DMS79 treated with DMSO at 0.1 percent for 48 hours (cell line): Measurements from ENCODE around the gene MYO1A.

Source experiments
- DNase-seq: peaks from one replicate; lab custom pipeline; 2025; lab: John Stamatoyannopoulos, UW

MYO1A gene

GRCh38 chr12:57012600-57013465, 37.1 kb downstream of the MYO1A start:
- no peak for DNase-seq

DNA sequence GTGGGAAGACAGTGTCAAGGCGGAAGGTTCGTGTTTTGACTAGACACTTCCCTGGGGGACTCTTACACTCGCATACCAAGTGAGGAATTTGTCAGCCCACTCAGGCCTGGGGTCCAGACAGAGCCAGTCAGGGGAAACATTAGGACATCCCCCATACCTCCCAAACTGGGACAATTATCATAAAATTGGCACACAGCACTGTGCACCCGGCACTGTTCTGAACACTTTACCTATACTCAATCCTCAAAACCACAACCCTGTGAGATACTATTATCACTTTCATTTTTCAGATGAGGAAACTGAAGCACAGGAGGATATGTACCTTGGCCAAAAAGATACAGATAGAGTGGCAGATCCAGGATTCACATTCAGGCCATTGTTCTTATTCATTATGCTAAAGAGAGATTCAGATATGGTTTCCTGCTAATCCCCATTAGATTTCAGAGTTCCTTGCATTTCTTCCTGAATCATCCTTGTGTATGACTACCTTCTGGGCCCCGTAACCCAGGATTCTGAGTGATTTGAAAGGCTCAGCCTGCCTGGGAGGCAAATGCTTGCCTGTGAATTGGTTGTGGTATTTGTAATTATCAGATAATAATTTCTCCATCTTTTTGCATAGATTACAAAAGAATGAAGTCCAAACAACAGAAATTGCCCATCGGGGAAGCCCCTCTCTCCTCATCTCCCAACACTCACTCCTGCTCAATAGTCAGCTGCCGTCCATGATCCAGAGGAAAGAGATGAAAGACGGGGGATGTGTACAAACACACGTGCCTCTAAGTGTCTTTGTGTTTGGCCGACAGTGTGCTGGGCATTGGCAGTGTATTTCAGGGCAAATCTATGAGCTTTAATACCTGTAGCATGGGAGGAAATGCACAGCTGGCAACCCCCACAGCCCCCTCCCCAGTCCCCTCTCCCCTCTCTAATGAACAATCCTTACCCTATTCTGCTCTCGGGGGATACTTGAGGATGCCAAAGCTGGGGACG, 38.2 kb downstream of the MYO1A start:
- DNase-seq, result no peak

GRCh38 chr12:57010627-57011247, 39.2 kb downstream of the MYO1A start:
- no peak for DNase-seq

DNA sequence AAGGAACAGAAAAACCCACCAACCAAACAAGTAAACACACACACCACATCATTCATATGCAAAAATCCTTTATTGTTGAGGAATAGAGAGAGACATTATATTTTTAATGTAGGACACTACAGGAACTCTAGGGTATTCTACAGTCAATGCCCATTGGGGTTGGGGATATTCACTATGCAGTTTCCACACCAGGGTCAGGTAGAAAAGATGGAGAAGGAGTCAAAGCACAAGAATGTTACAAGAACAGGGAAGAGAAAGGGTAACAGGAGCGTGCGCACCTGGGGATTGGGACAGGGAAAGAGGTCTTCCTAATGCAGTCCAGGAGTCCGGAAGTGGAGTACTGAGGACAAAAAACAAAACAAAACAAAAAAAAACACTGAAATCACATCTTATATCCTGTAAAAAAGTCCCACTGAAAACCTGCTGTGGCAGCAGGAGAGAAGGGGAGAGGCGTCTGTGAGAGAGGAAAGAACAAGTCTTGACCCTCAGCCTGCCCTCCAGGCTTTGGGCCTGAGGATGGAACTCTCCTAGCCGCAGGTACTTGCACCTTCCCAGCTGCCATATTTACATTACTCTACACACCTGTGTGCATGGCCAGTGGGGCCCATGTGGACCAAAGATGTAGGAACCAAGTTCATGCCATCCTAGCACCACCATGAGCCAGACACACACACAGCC, 39.8 kb downstream of the MYO1A start:
- DNase-seq, result no peak

- peak; percentile 10 for DNase-seq
These were observed 41.8 kb downstream of the MYO1A start for GRCh38 chr12:57008178-57008577.

- no peak for DNase-seq
These were observed 43.0 kb downstream of the MYO1A start for GRCh38 chr12:57006809-57007475.

- no peak for DNase-seq
These were observed 43.7 kb downstream of the MYO1A start, which contains the start of gene ZBTB39 for GRCh38 chr12:57005980-57006808. Gene ZBTB39, minus strand, starts transcription at chr12:57006546. Its CDS starts 1,629 bp downstream, at chr12:57004917.

DNA sequence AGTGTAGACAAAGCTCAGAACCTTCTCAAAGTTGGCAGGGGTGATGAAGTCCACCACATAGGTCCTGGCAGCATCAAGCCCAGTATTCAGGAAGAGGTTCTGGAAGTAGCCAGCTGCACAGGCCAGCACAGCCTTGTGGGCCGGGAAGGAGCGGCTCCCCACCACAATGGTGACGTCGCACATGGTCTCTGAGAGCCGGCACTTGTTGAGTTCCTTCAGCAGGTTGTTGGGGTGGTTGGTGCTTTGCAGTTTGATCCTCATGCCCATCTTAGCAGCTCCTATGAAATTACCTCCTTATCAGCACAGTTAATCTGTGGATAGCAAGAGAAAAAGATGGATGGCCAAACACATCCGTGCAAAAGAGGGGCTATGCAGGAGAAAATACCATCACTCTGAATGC, 45.3 kb downstream of the MYO1A start:
- no peak for DNase-seq

DNA sequence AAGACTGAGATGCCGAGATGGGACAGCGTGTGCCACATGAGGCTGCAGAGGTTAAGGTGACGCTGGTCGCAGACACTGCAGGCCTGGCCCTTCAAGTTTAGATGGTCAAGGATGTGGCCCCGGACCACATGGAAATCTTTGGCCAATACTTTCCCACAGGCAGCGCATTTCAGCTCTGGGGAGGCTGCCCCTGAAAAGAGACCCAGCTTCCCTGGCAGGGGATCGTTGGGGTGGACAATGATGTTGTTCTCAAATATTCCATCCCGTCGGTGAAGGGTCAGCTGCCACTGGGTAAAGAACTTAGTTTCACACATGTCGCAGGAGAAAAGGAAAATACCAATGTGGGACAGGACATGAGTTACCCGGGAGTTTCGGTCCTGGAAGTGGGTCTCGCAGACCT, 46.5 kb downstream of the MYO1A start:
- DNase-seq, result no peak

DNA sequence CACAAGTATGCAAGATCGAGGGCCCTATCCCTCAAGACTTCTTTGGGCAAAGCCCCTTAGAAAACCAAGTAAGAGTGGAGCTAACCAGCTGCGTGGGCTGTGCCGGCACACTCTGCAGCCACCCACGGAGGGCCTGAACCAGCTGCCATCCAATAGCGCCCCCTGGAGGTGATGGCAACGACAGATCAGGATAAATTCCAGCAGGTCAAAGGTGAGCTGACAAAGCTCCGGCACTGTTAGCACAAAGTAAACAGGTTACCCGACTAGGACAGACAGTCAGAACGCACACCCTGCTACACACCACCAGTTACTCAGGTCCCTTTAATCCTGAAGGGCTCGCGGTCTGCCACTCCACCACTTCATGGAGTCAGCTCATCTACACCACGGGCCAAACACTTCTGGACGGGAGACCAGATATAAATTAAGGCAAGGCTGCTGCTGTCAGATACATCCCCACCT, 48.5 kb downstream of the MYO1A start:
- no peak for DNase-seq

DNA sequence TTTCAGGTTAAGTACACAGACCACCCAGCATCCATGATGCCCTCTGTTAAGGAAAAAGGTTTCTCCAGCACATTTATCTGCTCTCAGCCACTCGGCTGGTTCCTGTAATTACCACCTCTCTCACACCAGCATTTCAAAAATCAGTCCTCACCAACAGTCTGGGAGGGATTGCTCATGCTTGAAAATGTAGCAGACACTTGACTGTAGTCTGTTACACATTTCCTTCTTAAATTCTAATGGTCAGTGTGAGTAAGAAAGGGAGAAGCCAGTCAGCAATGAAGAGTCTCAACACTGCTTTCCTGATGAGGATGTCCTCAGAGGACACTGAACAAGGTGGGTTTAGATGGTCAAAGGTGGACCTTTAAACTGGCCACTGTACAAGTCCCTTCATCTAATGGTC, 49.5 kb downstream of the MYO1A start:
- DNase-seq, result no peak

DNA sequence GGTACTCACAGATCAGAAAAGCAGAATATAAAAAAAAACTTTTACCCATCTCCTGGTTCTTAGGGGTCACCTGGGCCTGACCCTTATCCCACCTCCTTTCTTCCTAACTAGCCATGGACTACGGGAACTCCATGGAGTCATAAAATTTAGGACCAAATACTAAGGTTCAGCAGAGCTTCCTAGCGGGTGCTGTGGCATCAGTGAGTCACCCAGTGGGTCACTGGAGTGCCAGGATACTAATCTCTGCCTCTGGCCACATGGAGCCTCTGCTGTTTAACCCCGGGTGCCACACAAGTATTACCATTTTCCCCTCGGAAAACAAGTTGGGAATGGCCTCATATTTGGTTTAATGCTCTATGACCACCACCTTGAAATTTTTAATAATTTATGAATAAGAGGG, 50.5 kb downstream of the MYO1A start:
- DNase-seq, result no peak

GRCh38 chr12:56998981-56999380, 50.9 kb downstream of the MYO1A start:
- DNase-seq, result no peak

- no peak for DNase-seq
These were observed 51.6 kb downstream of the MYO1A start for GRCh38 chr12:56998316-56998715.

- no peak for DNase-seq
These were observed 53.0 kb downstream of the MYO1A start for GRCh38 chr12:56996793-56997545.

DNA sequence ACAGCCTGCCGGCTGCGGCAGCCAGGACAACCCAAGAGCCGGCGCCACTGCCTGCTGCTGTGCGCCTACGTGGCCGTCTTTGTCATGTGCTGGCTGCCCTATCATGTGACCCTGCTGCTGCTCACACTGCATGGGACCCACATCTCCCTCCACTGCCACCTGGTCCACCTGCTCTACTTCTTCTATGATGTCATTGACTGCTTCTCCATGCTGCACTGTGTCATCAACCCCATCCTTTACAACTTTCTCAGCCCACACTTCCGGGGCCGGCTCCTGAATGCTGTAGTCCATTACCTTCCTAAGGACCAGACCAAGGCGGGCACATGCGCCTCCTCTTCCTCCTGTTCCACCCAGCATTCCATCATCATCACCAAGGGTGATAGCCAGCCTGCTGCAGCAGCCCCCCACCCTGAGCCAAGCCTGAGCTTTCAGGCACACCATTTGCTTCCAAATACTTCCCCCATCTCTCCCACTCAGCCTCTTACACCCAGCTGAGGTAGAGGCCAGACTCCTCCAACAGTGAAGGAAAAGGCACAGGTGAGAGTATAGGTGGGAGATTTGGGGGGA, 53.9 kb downstream of the MYO1A start:
- no peak for DNase-seq

GRCh38 chr12:56995201-56995929, 54.6 kb downstream of the MYO1A start:
- DNase-seq, result no peak

GRCh38 chr12:56994231-56994746, 55.6 kb downstream of the MYO1A start:
- DNase-seq, result no peak
